Skeletal muscle satellite cell (primary cell): ENCODE measurements around the gene RNF214.
A peak's percentile ranks its signal among the peaks of the same experiment; 100 is the strongest.
"Not testable (repeated sequence)": the region's sequence is repeated elsewhere in the genome, so short reads cannot be mapped to it uniquely, and the experiment has no call there.

Source experiments
- H3K27me3 ChIP-seq: 2 replicates; pipeline ENCODE4 v1.7.0; 2013; ENCODE audit warnings: low read length; ENCODE audit not compliant: control insufficient read depth, insufficient read depth
- H3K36me3 ChIP-seq: 2 replicates; pipeline ENCODE4 v1.7.0; 2013; ENCODE audit warnings: mild to moderate bottlenecking, control low read depth, low read length; ENCODE audit not compliant: insufficient read depth
- H3K4me1 ChIP-seq: 2 replicates; pipeline ENCODE4 v1.7.0; 2013; ENCODE audit warnings: low read length; ENCODE audit not compliant: control insufficient read depth, insufficient read depth
- H3K4me2 ChIP-seq: 2 replicates; pipeline ENCODE4 v1.7.0; 2013; ENCODE audit warnings: mild to moderate bottlenecking, low read length
- H3K4me3 ChIP-seq: 2 replicates; pipeline ENCODE4 v1.7.0; 2013; ENCODE audit warnings: low read length
- H3K9ac ChIP-seq: 2 replicates; pipeline ENCODE4 v1.7.0; 2013; ENCODE audit warnings: mild to moderate bottlenecking, low read depth, low read length, moderate library complexity
- H3K9me3 ChIP-seq: replicated peaks from 2 replicates; pipeline ENCODE4 v1.7.0; 2013; ENCODE audit warnings: mild to moderate bottlenecking, control low read depth, low read length

The RNF214 gene

DNA sequence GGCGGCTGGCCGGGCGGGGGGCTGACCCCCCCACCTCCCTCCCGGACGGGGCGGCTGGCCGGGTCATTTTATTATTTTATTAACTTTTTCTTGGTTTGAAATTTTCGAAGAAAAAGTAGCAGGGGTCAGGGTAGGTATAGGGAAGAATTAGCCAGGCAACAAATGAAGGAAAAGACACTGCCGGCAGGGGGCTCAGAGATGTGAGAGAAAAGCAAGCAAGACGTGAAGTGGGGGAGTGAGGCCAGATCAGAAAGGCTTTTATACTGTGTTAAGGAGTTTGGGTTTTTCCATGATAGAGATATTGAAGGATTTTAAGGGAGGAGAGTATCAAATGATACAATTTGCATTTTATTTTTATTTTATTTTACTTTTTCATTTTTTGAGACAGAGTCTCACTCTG, 19.0 kb downstream of the RNF214 start:
- H3K4me1 ChIP-seq = no peaks in the 10 kb centered on the region
- H3K9ac ChIP-seq = no peak overlapping the region
- no peaks in the 10 kb centered on the region for H3K9me3 ChIP-seq
- H3K27me3 ChIP-seq = no peaks in the 10 kb centered on the region
- peaks cover 23% of the 10 kb centered on the region for H3K36me3 ChIP-seq
- H3K4me2 ChIP-seq = no peak overlapping the region
- H3K4me3 ChIP-seq = no peak overlapping the region

DNA sequence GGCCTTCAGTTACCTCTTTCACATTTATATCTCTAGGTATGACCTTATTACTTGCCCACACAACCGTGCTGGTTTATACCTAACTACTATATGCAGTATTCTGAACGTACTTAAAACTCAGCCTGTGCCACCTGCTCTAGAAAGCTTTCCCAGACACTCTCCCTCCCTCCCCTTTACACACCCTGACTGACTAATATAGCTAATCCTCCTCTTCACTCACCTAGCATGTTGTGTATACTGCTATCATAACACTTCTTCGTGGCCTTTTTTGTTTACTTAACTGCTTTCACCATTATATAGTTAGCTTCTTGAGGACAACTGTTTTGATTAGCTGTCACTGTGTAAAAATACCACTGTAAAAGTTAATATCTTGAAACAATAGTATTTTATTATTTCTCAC, 23.5 kb downstream of the RNF214 start:
- H3K36me3 ChIP-seq = peaks cover 2% of the 10 kb centered on the region

DNA sequence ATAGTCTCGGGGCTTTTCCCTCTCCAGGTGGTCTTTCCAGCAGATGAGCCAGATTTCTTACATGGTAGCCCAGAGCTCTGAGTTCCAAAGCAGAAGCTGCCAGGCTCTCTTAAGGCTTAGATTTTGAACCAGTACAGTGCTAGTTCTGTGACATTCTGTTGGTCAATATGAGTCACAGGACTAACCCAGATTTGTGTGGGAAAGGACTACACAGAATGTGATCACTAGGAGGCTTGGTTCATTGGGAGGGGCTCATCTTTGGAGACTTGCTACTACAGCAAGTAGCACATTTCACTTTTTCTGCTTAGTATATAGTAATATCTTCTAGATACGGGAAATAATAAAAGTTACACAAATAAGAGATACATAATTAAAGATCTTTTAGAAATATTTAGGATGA, 24.1 kb downstream of the RNF214 start:
- Histone ChIP-seq H3K36me3 (peaks cover 2% of the 10 kb centered on the region), H3K4me3 (no peak overlapping the region), H3K9me3 (no peaks in the 10 kb centered on the region), H3K4me2 (no peak overlapping the region), H3K4me1 (peaks cover 11% of the 10 kb centered on the region), H3K9ac (no peak overlapping the region), H3K27me3 (no peaks in the 10 kb centered on the region)

More for the DNA sequence above, 23.5 kb downstream of the RNF214 start:
- Histone ChIP-seq H3K4me3 (no peak overlapping the region), H3K4me2 (no peak overlapping the region), H3K9me3 (no peaks in the 10 kb centered on the region), H3K9ac (no peak overlapping the region), H3K4me1 (peaks cover 11% of the 10 kb centered on the region), H3K27me3 (no peaks in the 10 kb centered on the region)

DNA sequence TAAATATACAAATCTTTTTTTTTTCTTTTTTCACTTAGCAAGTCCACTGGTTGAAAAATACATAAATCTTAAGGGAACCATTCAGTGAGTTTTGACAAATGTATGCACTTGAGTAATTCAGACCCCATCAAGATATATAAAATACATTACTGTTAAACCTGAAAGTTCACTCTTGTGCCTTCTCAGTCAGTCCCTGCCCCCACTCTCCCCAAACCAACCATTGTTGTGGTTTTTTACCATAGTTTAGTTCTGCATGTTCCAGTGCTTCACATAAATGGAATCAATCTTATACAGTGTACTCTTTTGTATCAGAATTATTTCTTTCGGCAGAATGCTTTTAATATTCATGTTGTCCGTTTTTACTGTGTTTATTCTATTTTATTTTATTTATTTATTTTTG, 26.1 kb downstream of the RNF214 start:
- H3K4me1 ChIP-seq = peaks cover 11% of the 10 kb centered on the region
- H3K4me2 ChIP-seq = no peak overlapping the region
- H3K9me3 ChIP-seq = no peaks in the 10 kb centered on the region
- no peak overlapping the region for H3K9ac ChIP-seq
- no peak overlapping the region for H3K4me3 ChIP-seq
- no peaks in the 10 kb centered on the region for H3K27me3 ChIP-seq
- H3K36me3 ChIP-seq = peaks cover 2% of the 10 kb centered on the region

DNA sequence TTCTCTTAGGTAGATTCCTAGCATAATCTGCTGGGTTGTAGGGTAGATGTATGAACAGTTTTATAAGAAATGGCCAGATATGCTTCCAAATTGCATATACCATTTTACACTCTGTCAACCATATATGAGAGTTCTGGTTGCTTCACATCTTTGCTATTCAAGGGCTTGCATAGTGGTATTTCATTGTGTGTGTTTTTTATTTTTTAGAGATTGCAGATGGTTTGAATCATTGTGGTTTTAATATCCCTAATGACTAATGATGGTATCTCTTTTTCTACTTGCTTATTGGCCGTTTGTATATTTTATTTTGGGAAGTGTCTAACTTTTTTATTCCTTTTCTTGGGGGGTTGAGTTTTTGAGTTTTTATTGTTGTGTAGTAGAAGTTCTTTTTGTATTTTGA, 26.9 kb downstream of the RNF214 start:
- Histone ChIP-seq H3K4me3 (no peak overlapping the region), H3K9ac (no peak overlapping the region), H3K4me1 (peaks cover 11% of the 10 kb centered on the region), H3K36me3 (no peaks in the 10 kb centered on the region), H3K9me3 (no peaks in the 10 kb centered on the region), H3K4me2 (peak overlapping the region; percentile 38), H3K27me3 (no peaks in the 10 kb centered on the region)

DNA sequence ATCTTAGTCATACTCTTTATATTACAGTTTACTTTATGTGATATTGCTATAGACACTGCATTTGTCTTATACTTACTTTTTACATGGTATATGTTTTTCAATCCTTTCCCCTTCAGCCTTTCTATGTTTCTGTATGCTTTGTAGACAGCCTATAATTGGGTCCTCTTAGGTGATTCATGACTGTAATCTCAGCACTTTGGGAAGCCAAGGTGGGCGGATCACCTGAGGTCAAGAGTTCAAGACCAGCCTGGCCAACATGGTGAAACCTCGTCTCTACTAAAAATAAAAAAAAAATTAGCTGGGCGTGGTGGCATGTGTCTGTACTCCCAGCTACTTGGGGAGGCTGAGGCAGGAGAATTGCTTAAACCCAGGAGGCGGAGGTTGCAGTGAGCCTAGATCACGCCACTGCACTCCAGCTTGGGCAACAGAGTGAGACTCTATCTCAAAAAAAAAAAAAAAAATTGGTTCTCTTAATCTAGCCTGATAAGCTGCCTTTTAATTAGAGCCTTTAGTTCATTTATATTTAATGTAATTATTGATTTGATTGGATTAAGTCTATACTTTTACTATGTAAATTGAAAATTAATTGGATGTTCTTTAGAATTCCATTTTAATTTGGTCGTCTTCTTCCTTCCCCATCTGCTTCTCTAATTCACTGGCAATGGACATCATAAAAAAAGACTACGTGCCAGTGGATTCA, 32.3 kb downstream of the RNF214 start:
- H3K4me1 ChIP-seq, H3K4me3 ChIP-seq, H3K36me3 ChIP-seq, H3K27me3 ChIP-seq, H3K4me2 ChIP-seq, H3K9me3 ChIP-seq, H3K9ac ChIP-seq: not testable (repeated sequence)

DNA sequence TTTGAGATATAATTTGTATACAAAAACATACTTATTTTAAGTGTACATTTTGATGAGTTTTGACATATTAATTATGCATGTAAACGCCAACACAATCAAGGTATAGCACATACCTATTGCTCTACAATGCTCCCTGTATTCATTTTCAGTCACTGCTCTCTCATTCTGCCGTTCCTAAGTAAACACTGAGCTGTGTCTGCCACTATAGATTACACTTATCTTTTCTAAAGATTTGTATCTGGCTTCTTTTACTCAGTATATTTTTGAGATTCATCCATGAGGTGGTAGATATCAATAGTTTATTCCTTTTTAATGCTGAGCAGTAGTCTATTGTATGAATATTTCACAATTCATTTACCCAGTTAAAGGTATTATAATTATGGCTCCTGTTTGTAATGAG, 33.3 kb downstream of the RNF214 start:
- H3K27me3 ChIP-seq = no peaks in the 10 kb centered on the region
- no peak overlapping the region for H3K4me2 ChIP-seq
- H3K4me1 ChIP-seq = no peaks in the 10 kb centered on the region
- no peaks in the 10 kb centered on the region for H3K9me3 ChIP-seq
- H3K36me3 ChIP-seq = no peaks in the 10 kb centered on the region
- no peak overlapping the region for H3K9ac ChIP-seq
- H3K4me3 ChIP-seq = no peak overlapping the region

DNA sequence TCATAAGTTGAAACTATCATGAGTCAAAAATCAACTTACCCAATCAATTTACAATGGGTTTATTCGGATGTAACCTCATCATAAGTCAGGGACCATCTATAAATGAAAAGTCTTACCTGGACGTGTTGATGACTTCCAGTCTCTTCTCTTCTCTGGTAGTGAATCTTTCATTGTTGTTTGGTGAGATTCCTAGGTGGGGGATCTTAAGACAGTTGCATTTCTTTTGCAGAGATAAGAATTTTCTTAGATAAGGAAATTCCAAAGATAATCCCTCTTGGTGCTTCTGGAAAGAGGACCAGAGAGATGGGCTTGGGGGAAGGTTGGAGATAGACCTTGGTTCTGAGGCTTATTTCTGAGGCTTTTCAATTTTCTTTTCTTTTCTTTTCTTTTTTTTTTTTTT, 37.4 kb downstream of the RNF214 start:
- no peak overlapping the region for H3K4me3 ChIP-seq
- H3K4me2 ChIP-seq = no peak overlapping the region
- no peaks in the 10 kb centered on the region for H3K27me3 ChIP-seq
- no peaks in the 10 kb centered on the region for H3K36me3 ChIP-seq
- H3K9me3 ChIP-seq = no peaks in the 10 kb centered on the region
- H3K4me1 ChIP-seq = peaks cover 10% of the 10 kb centered on the region
- no peak overlapping the region for H3K9ac ChIP-seq

DNA sequence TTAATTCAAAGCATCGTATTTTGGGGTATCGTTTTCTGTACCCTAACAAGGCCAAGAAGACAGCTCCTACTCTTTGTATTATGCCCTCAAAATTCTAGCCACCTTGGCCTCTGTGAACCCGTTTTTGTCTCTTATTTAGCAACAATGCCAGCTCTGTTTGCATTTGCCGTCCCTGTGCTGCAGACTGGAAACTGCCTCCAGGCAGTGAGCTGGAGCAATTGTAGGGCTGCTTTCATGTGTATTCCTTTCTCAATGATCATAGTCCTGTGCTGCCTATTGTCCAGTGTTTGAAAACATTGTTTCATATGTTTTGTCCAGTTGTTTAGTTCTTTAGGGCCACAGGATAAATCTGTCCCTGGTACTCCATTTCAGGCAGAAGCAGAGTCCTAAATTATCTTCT, 38.7 kb downstream of the RNF214 start:
- no peak overlapping the region for H3K4me3 ChIP-seq
- no peak overlapping the region for H3K4me2 ChIP-seq
- H3K9me3 ChIP-seq = no peaks in the 10 kb centered on the region
- no peak overlapping the region for H3K9ac ChIP-seq
- no peaks in the 10 kb centered on the region for H3K36me3 ChIP-seq
- no peaks in the 10 kb centered on the region for H3K27me3 ChIP-seq
- peaks cover 10% of the 10 kb centered on the region for H3K4me1 ChIP-seq

DNA sequence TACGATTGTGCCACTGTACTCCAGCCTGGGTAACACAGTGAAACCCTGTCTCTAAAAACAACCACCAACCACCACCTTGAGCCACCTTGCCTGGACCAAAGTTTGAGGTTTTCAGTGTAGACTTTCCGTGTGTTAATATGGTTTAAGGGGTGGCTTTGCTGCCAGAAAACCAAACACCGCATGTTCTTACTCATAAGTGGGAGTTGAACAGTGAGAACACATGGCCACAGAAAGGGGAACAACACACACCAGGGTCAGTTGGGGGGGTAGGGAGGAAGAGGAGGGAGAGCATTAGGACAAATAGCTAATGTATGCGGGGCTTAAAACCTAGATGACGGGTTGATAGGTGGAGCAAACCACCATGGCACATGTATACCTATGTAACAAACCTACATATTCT, 39.7 kb downstream of the RNF214 start:
- H3K9ac ChIP-seq, H3K4me3 ChIP-seq, H3K36me3 ChIP-seq, H3K4me2 ChIP-seq, H3K4me1 ChIP-seq, H3K27me3 ChIP-seq, H3K9me3 ChIP-seq: not testable (repeated sequence)

DNA sequence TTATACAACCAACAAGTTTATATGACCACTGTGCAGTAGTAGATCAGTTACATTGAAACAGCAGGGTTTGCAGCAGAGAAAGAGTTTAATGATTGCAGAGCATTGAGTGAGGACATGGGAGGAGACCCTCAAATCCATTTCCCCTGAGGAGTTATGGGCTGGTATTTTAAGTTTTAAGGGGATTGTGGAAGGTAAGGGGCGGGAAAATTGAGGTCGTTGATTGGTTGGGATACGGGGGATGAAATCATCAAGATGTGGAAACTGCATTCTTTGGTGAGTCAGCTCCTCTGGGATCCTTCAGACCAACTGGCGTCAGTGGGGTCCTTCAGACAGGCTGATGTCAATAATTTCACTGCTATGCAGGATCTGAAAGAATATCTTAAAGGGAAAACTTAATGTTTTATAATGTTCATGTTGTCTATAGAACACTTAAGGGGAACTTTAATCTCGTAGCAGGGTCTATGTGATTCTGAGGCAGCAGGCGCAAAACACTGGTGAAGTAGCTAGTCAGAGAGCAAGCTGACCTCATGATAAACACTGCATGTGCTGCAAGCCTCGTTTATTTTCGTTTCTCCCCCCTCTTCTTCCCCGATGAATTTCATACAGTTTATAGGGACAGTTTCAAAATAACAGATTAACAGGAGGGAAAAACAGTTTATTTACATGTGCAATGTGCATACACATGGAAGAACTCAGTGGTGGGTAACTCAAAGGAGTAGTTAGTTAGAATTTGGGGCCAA, 41.2 kb downstream of the RNF214 start:
- peaks cover 2% of the 10 kb centered on the region for H3K36me3 ChIP-seq
- peak overlapping the region; percentile 46 for H3K9ac ChIP-seq
- peaks cover 10% of the 10 kb centered on the region for H3K4me1 ChIP-seq
- H3K9me3 ChIP-seq = no peaks in the 10 kb centered on the region
- no peak overlapping the region for H3K4me3 ChIP-seq
- H3K27me3 ChIP-seq = no peaks in the 10 kb centered on the region
- H3K4me2 ChIP-seq = peak overlapping the region; percentile 72

DNA sequence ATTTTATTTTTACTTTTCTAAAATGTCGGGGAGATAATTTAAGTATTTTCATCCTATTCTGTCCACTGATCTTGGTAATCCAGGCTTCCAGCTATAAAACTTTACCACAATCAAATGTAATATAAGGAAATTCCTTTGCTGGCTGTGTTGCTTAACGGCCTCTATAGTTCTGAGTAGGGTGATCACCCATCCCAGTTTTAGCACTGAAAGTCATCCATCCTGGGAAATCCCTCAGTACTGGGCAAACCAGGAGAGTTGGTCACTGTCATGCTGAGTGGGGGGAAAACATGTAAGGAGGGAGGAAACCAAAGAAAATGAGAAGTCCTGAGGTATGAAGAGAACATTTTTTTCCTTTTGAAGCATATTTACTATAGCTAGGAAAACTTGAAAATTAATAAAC, 45.9 kb downstream of the RNF214 start:
- Histone ChIP-seq H3K4me2 (no peak overlapping the region), H3K4me1 (peaks cover 33% of the 10 kb centered on the region), H3K9ac (no peak overlapping the region), H3K36me3 (peaks cover 12% of the 10 kb centered on the region), H3K9me3 (no peaks in the 10 kb centered on the region), H3K4me3 (no peak overlapping the region), H3K27me3 (no peaks in the 10 kb centered on the region)
